HG02759 (cell line): Measurements from ENCODE around the gene OTOP3.

Experiments
- ATAC-seq: cut with Tn5 transposase; IDR thresholded peaks from one replicate; pipeline ENCODE4 v1.9.1; 2021; ENCODE audit warnings: mild to moderate bottlenecking, moderate library complexity; ENCODE audit not compliant: unreplicated experiment

The OTOP3 gene

DNA sequence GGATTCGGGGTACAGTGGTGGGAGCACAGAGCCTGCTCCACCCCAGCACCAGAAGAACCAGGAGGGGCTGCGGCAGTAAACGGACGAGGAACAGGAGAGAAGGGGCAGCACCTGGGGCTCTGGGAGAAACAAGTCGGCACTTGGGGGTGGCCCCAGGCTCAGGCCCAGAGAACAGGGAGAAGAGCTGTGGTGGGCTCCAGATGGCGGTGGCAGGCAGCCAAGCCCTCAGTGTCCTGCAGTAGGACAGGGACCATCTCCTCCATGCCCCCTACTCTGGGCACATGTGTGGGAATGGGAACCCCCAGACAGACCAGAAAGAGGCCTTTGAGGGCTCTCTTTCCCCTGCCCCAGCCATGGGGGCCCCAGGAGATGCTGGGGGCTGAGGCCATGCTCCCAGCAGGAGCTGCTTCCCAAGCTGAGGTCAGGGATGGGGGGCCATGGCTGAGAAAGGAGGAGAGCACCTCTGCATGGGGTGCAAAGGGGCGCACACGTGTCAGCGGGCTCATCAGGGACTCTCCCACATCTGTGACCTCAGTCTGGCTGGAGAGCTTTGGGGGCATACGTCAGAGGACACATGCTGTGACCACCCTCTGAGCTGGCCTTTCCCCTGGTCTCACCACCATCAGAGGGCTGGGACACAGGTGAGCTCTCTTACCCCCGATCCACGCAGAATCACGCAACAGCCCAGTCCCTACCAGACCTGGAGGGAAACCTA is 19.4 kb upstream of the OTOP3 start:
- ATAC-seq, result no peak

DNA sequence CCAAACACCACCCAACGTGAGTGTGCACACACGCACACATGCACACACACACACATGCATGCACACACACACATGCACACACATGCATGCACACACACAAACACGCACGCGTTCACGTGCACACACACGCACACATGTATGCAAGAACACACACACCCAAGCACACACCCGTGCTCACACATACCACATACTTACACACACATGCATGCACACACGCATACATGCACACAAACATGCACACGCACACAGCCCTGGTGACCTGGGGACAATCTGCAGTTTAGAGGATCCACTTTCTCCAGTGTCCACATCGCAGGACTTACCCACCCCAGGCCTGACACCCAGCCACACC is 18.9 kb upstream of the OTOP3 start:
- ATAC-seq, result no peak

DNA sequence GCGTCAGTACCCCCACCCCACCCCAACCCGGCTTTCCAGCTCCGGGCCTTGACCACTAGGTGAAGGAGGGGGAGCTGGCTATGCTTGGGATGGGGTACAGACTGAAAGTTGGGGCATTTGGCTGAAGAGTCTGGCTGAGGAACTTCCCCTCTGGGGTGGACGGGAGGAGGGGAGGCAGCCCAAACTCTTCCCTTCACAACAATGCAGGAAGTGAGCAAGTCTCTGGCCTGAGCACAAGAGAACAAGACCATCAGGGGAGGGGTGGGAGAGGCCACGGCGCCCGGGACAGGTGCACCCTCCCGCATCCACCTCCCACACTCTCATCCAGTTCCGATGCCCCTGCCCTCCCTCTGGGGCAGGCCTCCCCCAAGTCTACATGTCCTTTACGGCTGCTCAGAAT is 18.3 kb upstream of the OTOP3 start:
- ATAC-seq, result no peak

DNA sequence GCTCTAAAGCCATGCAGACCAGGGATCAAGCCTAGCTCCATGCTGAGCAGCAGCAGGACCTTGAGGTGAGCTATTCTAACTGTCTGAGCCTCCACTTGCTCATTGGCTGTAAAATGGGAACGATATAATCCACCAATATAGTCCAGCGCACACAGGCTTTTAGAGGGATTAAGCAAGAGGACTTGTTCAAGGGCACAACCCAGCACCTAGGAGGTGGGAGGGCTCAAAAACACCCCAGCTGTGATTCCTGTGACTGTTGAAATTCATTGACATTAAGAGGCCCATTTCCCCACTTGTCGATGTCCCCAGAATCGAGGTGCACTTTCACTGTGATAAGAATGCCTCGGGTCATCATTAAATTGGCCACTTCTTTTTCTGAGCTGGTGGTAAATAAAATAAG is 16.8 kb upstream of the OTOP3 start:
- ATAC-seq, result no peak

DNA sequence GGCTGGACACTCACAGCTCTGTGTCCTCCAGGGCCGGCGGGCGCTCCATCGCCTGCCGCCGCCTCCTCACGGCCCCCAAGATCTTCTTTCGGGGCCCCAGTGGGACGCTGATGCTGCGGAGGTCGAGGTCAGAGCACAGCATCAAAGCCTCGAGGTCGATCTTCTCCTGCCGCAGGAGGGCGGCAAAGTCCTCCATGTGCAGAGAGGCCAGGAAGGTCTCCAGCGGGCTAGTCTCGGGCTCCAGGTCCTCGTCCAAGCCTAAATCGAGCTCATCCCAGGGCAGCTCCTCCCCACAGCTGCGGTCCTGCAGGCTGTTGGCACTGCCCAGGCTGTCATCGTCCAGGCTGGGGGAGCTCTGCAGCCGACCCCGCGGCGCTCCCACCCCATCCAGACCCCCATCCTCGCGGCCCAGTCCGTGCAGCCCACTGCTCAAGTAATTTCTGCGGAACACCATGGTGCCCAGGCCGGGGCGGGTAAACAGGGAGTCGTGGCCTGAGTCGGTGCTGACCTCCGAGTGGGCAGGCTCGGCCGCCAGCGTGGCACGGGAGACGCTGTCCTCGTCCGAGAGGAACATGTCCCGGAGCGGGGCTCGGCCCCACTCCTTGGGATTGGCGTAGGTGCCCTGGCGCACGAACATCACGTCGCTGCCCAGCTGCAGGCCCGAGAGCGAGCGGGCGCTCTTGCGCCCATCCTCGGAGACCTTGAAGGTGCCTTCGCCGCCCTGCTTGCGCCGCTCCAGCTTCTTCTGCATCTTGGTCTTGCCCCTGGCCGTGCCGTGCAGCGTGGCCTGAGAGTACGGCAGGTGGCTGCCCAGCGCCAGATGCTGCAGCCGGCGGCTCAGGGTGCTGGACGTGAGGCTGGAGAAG is 16.0 kb upstream of the OTOP3 start:
- ATAC-seq, result no peak

DNA sequence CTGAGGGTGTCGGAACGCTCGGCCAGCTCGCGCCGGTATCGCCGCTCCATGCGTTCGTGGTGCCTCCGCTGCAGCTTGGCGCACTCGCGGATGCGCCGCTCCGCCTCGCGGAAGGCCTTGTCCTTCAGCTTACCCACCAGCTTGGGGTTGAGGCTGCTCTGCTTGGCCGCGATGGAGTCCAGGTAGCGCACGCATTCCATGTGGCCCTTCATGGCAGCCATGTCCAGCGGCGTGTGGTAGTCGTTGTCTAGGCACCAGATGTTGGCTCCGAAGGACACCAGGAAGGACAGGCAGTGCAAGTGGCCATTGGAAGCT is 15.4 kb upstream of the OTOP3 start:
- ATAC-seq, result no peak

DNA sequence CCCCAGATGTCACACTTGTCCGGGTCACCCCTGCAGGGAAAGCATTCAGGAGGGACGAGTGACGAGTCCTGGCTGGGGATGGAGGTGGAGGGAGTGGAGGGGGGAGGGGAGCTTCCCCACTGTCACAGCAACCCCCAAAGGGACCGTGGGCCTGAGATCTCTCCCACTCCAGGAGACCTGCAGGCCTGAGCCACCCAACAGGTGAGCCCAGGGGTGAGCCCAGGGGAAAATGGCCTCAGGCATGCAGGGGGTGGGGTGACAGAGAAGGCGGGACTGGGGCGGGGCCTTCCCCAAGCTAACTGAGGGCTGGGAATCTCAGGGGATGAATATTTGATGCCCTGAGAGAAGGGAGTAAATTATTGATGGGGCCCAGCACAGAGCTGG is 15.1 kb upstream of the OTOP3 start:
- no peak for ATAC-seq

DNA sequence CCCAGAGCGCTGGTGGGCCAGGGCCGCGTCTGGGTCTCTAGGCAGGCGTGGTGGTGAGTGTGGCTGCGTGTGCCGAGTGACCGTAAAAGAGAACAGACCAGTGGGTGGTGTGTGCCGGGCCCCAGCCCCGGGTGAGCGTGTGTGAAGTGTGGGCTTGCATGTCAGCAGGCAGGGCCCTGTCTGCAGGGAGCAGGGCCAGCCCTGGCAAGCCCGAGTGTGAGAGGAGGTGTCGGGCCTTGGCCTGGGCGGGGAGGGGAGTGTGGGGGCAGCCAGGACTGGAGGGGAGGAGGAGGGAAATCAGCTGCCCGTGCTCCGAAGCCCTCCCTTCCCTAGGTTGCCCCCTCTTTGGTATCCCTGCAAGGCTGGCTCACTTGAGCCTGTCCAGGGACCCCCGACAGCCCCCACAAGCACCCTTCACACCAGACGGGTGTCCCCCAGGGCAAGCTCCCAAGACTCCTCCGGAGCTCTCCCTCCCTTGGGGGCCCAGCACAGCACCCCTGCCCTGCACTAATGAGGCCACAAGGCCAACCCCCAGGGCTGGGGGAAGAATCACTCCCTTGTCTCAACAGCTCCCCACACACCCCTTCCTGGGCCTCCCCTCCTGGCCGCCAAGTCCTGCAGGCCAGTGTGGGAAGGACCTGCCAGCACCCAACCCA is 14.5 kb upstream of the OTOP3 start:
- no peak for ATAC-seq

DNA sequence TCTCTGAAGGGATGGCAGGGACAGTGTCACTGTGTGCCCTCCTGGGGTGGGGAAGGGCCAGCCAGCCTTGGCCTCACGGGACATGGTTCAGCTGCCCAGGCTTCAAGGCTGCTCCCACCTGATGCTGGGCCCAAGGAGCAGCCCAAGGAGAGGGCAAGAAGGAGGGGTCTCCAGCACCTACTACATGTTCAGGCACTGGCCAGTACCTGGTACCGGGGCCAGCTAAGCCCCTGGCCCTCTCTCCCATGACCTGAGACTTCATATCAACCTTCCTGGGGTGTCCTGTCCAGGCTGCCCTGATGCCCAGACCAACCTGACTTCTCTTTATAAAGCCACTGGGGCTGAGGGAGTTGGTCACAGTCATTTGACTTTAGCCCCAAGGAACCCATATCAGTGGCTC is 13.9 kb upstream of the OTOP3 start:
- no peak for ATAC-seq

DNA sequence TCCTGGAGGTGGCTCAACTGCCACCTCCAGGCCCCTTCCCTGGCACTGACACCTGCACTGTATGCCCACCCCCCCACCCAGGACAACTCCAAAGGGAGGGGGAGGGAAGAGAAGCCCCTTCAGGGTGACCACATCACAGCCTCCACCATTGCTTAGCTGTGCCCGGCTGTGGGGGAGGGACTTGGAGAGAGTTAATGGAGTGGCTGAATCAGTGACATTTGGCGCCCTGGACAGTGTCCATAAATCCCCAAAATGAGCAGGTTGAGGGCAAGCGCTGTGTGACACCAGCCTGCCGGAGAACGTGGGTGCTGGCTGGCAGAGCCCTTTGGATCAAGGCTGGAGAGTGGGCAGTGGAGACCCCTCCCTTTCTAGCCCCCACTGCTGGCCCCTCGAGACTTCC is 13.5 kb upstream of the OTOP3 start:
- ATAC-seq, result no peak

DNA sequence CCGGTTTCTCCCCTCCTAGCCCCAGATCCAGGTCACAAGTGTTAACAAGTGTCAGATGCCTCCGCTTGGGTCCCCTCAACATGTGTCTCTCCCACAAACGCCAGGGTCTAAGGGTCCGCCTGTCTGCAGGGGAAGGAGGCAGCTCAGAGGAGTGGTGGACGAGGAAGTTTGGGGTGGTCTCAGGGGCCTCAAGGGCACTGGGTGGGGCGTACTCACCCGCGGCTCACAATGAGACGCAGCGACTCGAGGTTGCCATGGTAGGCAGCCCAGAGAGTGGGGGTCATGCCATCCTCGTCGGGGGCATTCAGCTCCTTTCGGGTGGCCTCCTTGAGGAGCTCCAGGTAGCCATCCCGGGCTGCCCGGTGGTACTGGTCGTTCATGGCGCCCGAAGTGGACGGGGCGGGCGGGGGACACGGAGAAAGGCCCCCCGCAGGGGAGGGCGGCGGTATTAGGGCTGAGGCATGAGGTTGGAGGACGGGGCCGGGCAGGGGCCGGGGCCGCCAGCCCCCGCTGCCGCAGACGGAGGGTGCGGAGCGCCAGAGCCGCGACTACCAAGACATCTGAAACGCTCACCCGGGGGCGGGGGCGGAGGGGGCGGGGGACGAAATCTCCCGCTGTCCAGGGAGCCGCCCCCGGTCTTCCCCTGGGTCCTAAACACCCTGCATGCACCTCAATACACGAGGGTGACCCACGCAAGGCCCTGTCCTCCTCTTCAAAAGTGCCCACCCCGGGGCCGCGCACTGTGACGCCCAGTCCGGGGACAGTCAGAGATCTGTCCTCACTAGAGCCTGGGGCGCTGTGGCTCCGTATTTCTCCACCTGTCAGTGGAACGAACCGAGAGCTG is 12.8 kb upstream of the OTOP3 start, which contains the start of gene USH1G:
USH1G (minus strand) TSS at position 562 of the 844 bp plus-strand sequence; CDS start at position 380, 182 bp downstream.
- no peak for ATAC-seq

DNA sequence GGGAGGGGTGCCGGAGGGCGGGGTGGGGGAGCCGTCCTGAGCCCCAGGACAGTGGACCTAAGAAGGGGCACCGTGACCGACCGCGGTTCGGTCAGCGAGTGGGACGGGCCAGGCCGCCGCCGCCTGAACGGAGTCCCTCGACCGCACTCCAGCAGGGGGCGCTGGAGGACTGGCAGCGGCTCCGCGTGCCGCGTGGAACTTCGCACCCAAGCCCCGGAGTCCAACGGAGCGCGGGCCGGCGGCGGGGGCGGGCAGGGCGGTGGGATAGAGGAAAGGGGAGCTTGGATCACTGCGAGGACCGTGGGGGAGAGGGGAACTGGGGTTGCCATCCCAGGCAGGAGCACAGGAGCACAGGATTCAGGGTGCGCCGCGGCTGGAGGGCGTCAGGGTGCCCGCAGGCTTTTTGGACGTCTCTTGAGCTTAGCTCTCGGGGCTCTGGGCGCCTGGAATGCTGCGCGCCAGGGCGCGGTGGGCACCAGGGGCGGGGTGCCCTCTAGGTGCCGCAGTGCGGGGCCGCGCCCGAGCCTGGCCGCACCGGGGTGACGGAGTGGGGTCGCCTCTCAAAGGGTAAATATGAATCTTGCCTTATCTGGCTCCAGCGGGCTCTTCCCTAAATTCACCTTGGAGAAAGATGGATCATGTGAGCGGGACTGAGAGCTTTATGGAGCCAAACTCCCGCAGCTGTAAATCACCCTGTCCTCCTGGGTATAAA is 12.0 kb upstream of the OTOP3 start:
- ATAC-seq, result no peak

DNA sequence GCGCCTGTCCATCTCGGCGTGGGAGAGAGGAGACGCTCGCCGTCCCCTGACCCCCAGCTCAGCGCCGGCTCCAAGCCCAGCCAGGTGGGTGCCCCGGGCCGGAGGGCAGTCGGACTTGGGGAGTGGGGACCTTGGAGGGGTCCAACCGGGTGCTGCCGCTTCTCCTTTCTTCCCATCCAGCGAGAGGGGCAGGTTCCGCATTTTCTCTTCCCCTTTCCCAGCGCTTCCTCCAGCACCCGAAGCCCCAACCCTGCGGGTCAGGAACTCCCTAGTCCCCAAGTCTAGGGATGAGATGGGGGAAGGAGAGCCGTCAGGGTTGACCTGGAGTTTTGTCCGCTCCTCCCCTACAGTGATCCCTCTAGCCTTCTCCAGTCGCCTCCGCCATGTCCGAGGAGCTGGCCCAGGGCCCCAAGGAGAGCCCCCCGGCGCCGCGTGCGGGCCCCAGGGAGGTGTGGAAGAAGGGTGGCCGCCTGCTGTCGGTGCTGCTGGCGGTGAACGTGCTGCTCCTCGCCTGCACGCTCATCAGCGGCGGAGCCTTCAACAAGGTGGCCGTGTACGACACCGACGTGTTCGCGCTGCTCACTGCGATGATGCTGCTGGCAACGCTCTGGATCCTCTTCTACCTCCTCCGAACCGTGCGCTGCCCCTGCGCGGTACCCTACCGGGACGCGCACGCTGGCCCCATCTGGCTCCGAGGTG is 11.3 kb upstream of the OTOP3 start, which contains the start of gene OTOP2:
OTOP2 (plus strand) TSS at position 24 of the 699 bp plus-strand sequence; CDS start at position 384, 360 bp downstream.
- ATAC-seq, result no peak

DNA sequence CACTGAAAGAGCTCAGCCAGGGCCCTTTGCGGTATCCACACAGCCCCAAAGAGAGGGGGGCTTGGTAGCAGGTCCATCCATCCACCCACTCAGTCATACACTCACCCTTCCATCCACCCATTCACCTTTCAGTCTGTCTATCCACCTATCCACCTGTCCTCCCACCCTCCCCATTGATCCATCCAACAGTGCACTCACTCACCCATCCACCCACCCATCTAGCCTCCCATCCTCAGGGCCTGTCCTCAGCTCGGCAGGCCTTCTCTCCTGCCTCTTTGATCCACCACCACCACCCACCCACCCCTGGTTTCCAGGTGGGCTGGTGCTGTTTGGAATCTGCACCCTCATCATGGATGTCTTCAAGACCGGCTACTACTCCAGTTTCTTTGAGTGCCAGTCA is 10.5 kb upstream of the OTOP3 start:
- ATAC-seq, result no peak

DNA sequence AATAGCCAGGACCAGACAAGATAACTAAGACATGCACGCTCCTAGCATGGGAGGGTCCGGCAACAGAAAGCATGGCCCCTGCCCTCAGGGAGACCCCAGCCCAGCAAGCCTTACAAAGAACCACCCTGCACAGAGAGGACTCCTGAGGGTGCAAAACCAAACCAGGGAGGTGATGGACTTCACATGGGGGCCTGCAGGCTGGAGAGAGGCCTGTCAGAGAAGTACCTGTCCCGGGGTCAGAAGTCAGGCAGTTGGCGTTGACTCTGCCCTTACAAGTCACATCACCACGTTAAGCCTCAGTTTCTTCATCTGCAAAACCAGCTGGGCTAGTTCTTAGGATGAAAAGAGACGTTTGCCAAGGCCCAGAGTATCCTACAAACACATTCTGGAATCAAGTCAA is 6.9 kb upstream of the OTOP3 start:
- no peak for ATAC-seq

DNA sequence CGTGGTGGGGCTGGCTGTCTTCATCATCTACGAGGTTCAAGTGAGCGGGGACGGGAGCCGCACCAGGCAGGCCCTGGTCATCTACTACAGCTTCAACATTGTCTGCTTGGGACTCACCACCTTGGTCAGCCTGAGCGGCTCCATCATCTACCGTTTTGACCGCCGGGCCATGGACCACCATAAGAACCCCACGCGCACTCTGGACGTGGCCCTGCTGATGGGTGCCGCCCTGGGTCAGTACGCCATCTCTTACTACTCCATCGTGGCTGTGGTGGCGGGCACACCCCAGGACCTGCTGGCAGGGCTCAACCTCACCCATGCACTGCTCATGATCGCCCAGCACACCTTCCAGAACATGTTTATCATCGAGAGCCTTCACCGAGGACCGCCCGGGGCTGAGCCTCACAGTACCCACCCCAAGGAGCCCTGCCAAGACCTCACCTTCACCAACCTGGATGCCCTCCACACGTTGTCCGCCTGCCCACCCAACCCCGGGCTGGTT is 5.1 kb upstream of the OTOP3 start:
- no peak for ATAC-seq

DNA sequence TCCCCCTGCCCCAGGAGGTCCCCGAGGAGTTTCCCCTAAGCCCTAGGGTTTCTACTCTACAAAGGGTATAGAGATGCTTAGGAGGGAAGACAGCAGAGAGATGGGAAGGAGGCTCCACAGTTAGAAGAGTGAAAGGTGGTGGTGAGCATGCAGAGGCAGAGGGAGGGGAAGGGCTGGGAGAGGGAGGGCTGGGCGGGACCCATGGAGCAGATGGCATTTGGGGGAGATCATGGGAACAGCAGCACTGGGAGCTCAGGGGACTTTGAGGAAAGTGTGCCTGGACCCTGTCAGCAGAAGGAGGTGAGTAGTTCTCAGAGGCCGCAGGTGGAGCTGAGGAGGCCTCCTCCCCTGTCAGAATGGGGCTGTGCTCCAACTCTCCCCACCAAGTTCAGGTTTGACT is 650 bp upstream of the OTOP3 start:
- no peak for ATAC-seq

DNA sequence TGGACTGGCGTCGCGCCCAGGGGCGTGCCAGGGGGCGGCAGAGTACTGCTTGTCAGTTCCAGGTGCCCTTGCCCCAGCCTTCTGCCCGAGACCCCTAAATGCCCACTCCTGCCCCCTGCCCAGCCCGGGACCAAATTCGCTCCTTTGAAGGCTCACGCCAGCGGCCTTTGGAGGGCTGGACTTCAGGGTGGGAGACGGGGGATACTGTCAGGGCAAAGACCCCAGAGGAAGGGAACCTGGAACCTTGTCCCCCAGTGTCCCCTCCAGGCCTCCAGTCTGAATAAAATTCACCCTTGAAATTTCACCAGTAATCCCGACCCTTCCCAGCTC is 737 bp downstream of the OTOP3 start:
- no peak for ATAC-seq
